ENCODE results near the gene VEGFB. TPM values are rescaled to one million over a fixed set of nuclear protein-coding genes. Genes with fewer than 3 reads are reported as not detected.
"Not testable (repeated sequence)": the region's sequence is repeated elsewhere in the genome, so short reads cannot be mapped to it uniquely, and the experiment has no call there.

The VEGFB gene
- total RNA-seq, 1 donor from 2014 or later = 46.9 TPM

DNA sequence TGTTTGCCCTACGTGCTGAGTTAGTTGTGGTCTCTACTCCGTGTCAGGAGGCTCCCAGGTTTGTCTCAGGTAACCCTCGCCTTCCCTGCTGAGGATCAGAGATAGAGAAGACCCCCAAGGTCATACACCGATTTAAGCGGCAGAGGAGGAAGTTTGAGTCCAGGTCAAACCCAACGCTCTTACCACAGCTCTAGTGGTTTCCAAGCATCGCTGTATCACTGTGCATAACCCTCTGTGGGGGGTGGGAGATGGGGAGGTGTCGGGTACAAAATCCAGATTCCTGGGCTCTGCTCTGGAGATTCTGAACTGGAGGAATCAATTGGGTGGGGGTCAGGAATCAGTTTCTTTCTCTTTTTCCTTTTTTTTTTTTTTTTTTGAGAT lies 3.4 kb upstream of the VEGFB start:
- DNase-seq (ENCODE audit: low spot score) = no peak

DNA sequence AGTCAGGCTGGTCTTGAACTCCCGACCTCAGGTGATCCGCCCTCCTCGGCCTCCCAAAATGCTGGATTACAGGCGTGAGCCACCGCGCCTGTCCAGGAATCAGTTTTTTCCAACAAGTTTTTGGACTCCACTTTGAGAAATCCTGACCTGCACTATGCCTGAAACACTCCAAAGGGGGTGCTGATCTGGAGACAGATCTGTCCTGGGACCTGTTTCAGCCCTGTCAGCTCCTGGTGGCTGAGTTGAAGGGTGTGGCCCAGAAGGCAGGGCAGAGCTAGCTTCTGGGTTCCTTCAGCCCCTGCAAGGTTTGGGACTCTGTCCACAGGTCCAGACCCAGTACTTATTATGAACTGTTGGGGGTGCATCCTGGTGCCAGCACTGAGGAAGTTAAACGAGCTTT lies 2.8 kb upstream of the VEGFB start:
- no peak for DNase-seq (ENCODE audit: low spot score)

DNA sequence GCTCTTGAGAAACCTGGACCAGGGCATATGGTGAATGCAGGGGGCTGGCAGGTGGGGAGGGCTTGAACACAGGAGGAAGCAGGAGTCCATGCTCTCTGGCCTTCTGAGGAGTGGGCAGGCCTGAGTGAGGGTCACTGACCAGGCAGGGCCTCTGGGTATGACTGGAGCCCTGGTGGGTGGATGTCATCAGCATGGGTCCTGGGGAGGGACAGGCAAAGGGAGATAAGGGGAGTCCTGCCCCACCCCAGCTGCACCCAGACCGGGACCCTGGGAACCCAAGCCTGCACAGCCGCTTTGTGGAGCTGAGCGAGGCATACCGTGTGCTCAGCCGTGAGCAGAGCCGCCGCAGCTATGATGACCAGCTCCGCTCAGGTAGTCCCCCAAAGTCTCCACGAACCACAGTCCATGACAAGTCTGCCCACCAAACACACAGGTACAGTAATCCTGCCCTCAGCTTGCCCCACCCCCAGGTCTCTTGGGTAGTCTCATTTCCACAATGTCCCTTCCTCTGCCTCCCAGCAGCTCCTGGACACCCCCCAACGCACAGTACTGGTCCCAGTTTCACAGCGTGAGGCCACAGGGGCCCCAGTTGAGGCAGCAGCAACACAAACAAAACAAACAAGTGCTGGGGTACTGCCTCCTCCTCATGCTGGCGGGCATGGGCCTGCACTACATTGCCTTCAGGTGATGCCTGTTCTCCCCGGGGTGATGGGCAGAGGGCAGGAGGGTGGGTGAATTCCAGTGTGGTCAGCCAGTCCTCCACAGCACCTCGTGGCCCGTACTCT lies 2.0 kb upstream of the VEGFB start:
- no peak for DNase-seq (ENCODE audit: low spot score)

DNA sequence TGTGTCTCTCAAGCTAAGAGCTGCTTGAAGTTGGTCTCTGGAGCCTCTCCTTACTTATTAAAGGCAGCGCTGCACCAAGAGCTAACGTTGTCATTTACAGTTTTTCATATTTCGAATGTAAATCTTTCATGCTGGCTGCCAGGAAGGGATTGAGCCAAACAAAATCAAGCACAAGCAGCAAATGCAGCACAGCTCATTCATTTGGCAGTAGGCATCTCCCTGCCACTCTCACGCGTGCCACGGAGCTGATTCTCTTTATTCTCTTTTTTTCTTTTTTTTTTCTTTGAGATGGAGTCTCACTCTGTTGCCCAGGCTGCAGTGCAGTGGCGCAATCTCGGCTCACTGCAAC lies 1.4 kb upstream of the VEGFB start:
- DNase-seq (ENCODE audit: low spot score) = no peak

DNA sequence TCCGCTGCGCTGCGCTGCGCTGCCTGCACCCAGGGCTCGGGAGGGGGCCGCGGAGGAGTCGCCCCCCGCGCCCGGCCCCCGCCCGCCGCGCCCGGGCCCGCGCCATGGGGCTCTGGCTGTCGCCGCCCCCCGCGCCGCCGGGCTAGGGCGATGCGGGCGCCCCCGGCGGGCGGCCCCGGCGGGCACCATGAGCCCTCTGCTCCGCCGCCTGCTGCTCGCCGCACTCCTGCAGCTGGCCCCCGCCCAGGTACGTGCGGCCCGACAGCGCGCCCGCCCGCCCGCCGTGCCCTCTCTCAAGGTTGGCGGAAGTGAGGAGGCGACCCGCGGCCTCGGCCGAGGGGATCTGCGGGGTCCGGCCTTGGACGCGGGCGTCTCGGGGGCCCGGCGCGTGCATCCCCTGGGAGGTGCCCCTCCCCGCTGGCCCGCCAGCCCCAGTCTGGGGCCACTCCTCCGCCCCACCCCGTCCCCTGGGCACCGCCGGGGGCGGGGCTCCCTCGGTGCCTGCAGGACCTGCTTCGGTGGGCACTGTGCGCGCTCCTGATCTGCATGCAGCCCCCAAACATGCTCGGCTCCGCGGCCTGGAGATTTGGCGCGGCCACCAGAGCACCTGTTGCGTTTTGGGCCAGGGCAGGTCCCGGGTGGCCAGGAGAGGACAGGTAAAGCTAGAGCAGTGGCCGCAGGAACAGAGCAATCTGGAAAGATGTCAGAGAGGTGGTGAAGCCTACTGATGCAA lies 429 bp downstream of the VEGFB start:
- DNase-seq (ENCODE audit: low spot score) = no peak

DNA sequence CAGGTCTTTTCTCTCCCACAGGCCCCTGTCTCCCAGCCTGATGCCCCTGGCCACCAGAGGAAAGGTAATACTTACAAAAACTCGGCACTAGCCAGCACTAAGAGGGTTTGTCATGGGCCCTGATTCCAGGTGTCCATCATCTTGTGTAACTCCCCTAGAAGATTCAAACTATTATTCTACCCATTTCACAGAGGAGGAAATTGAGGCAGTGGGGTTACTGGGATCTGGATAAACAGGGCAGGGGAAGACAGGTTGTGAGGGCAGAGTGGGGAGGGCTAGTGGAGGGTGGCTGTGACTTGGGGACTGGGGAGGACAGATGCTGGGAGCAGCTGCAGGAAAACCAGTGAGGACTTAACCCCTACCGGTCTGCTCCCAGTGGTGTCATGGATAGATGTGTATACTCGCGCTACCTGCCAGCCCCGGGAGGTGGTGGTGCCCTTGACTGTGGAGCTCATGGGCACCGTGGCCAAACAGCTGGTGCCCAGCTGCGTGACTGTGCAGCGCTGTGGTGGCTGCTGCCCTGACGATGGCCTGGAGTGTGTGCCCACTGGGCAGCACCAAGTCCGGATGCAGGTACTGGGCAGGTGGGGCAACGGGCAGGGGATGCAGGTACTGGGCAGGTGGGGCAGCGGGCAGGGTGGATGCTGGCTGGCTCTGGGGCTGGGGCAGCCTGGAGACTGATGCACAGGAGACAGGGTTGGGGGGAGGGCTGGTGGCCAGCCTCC lies 1.2 kb downstream of the VEGFB start:
- no peak for DNase-seq (ENCODE audit: low spot score)

DNA sequence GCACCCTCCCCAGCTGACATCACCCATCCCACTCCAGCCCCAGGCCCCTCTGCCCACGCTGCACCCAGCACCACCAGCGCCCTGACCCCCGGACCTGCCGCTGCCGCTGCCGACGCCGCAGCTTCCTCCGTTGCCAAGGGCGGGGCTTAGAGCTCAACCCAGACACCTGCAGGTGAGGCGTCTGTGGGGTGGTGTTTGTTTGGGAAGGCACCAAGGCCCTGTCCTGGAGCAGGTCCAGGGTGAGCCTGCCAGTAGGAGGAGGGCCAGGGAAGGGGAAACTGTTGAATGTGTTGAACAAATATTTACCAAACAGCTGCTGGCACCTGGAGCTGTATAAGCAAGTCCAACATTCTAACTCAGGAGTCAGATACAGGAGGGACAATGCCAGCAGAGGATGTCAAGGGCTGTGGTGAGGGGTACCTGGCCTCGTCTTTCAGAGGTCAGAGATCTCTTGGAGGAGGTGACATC lies 3.1 kb downstream of the VEGFB start:
- DNase-seq (ENCODE audit: low spot score) = no peak

DNA sequence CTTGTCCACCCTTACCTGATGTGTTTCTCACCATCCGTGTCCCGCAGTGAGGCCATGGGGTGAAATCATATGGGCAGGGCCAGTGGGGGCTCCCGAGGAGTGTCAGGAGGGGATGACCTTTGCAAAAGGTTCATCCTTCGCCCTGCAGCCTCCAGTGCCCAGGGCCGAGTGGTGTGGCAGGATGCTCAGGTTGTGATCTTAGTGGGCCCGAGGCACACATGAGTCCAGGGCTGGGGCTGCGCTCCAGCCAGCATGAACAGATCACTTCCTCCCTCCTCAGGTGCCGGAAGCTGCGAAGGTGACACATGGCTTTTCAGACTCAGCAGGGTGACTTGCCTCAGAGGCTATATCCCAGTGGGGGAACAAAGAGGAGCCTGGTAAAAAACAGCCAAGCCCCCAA lies 3.7 kb downstream of the VEGFB start:
- no peak for DNase-seq (ENCODE audit: low spot score)

DNA sequence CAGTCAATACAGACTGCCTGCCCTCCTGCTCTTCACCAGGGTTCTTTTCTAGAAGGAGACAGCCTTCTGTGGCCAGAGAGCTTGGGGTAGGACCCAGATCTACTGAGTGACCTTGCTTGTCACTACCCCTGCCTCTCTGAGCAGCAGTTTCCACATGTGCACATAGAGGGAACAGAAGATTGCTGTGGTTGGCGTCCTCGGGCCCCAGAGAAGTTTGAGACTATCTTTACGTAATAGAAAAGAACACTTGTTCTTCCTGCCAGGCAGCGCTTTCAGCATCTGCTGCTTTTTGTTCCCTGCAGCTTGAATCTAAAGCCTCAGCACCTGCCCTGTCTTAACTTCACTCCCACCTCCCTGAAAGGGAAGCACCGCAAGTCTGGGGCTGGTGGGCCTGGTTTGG lies 4.6 kb downstream of the VEGFB start:
- no peak for DNase-seq (ENCODE audit: low spot score)

DNA sequence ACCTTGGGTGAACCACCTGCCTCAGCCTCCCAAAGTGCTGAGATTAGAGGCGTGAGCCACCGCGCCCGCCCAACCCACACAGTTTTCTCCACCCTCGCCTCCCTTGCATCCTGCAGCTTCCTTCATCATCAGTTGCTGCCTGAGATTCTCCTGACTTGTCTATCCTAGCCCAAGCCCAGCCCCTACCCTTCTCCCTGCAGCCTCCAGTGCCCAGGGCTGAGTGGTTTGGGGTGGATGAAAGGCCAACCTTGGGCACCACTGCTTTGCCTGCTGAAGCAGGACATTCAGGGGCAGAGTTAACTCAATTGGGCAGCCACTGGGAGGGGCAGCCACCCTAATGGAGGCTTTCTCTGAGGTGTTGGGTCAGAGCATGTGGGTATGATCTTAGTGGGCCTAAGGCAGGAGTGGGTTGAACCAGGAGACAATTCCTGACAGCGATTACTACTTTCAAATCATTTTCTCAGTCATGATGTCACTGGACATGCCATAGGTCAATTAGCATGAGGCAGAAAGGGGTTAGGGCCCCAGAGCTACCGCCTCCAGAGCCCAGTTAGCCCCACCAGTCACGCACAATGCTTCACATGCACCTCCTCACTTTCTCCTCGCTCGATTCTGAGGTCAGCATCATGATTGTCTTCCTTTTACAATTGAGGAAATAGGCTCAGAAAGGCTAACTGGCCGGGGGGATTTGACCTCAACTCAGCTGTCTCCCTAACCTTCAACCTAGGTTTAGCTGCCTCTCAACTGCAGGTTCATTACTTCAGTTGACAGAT lies 5.5 kb downstream of the VEGFB start:
- DNase-seq (ENCODE audit: low spot score) = peak; percentile 42

DNA sequence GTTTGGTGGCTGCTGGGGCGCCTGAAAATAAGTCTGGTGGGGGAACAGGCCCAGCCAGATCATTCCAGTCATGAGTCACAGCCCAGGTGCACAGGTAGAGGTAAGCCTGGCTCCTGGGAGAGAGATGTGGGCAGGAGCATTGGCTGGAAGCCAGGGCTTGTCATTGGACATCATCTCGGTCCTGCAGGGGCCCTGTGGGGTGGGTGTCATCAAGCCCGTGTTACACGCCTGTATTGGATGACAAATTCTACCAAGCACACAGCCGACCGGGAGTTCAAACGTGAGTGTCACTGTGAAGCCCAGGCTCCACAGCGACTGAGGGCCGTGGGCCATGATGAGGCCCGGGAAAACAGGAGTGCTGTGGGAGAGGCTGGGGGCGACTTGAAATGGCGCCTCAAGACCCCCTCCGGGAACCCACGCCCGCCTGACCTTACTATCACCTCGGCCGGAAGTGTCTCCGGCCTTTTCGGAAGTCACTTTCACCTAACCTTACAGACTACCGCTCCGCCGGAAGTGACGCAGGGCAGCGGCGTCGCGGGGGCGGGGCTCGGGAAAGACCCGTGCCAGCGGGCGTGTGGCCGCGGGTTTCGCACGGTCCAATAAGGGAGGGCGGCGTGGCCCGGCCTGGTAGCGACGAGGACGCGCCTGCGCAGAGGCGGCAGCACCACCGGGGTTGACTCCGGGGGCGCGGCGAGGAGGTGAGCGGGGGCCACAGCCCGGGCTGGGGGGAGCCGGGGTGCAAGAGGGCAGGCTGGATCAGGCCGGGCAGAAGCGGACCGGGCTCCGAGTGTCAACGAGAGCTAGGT lies 6.3 kb downstream of the VEGFB start, which contains the start of gene FKBP2:
Gene FKBP2, plus strand, starts transcription at position 661 of the 806 bp plus-strand sequence. CDS start 1,293 bp downstream, outside the sequence.
- DNase-seq (ENCODE audit: low spot score) = peak; percentile 98

DNA sequence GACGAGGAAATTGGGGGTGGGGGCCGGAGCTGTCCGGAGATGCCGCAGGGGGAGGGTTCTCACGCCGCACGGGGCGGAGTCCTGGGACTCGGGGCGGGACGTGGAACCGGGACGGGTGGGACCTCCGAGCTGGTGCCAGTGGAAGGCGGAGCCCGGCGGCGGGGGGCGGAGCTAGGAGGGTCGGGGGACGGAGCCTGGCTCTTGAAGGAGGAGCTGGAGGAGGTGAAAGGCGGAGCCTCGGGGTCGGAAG lies 6.8 kb downstream of the VEGFB start:
- DNase-seq (ENCODE audit: low spot score) = peak; percentile 100

DNA sequence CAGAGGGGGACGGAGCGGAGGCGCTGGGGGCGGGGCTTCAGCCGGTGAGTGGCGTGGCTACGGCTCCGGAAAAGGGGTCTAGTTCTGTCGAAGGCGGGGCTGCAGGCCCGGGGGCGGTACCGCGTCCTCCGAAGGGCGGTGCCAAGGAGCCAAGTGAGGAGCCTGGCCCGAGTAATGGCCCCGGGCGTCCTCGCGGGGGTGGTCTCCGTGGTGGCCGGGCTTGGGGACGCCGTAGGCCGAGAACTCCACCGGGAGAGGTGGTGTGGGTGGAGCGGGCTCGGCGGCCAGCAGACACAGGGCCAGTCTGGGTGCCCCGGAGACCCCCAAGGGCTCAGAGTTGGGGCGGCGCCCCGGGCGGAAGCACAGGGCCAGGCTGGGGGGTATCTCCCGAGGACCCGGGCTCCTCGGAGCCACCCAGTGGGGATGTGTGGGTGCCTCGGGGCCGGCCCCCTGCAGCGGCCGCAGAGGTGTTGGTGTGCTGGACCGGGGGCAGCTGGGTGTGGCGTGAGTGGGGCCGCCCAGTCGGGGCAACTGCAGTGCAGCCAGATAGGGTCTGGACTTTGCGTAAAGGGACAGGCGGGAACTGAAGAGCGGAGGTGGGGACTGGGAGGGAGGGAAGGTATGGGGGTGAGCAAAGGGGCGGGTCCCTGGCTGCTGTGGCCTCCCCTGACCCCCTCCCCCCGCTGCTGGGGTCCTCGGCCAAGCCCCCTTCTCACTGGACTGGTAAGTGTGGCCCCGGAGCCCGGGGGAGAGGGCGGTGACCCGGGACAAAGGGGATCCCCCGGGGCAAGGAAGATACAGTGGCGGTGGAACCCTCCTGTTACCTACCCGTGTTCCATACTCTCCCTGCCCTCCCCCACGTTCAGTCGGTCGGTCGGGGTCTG lies 7.3 kb downstream of the VEGFB start:
- peak; percentile 59 for DNase-seq (ENCODE audit: low spot score)

DNA sequence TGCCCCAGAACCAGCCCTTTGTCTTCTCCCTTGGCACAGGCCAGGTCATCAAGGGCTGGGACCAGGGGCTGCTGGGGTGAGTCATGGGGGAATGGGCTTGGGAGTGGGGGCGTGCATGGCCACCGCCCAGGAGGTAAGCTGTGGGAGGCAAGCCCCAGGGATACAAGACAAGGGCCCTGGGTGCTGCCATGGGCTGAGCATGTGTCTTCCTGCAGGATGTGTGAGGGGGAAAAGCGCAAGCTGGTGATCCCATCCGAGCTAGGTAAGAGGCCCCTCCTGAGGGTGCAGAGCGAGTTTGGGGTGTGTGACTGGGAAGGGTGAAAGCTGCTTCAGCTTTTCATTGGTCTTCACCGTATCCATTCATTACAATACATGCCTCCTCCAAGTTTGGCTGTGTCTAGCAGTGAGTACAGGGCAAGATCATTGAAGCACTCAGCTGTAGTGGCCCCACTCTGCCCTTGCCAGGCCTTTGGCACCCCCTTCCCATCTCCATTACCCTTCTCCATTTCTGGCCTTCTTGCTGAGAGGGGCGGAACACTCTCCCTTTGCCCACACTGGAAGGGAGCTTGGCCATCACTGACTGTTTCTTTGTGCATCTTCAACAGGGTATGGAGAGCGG lies 9.0 kb downstream of the VEGFB start:
- DNase-seq (ENCODE audit: low spot score) = no peak

DNA sequence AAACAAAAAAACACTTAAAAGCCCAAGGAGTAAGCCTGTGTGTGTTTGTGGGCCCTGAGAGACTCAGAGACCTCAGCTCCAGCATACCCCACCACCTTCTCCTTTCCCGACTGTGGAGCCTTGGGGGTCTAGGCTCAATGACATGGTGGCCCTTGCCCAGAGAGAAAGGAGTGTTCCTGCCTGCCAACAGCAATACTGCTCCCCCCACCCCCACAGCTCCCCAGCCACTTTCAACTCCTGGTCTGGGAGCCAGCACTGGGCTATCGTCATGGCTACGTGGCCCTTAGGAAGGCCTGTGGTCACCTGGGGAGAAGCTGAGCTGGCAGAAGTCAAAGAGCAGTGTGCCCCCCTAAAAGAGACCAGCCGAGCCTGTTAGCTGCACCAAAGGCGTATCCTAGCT lies 9.7 kb downstream of the VEGFB start:
- no peak for DNase-seq (ENCODE audit: low spot score)

DNA sequence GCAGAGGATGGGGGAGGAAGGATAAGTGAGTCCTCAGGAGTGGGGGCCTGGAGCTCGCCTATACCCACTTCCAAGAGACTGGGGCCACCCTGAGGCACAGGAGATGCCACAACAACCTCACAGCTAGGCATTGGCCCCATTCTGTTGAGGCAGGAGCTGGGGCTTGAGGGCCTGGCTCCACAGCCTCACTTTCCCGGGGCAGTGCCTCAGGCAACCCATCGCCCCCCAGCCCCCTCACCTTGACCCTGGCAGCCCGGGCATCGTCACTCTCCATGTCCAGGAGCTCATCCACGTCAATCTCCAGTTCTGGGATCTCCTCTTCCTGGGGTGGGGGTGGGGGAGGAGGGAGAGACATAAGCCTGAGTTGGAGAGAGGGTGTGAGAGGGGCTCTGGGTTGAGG lies 10.6 kb downstream of the VEGFB start:
- no peak for DNase-seq (ENCODE audit: low spot score)

DNA sequence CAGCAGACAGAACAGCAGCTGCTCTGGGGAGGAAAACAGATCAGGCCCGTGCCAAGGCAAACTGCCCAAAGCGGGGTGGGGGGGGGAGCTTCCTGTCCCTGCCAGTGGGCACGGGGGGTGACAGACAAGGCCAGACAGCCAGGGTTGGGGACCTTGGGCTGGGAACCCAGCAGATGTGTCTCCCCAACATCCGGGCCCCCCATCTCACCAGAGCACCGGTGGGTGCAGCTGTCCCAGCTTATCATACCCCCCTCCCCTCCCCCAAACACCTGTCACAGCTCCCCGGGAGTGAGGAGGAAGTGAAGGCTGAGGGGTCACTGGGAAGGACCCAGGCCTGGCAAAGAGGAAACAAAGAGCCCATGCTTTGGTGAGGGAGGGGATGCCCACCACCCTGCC lies 11.0 kb downstream of the VEGFB start:
- DNase-seq (ENCODE audit: low spot score) = no peak

DNA sequence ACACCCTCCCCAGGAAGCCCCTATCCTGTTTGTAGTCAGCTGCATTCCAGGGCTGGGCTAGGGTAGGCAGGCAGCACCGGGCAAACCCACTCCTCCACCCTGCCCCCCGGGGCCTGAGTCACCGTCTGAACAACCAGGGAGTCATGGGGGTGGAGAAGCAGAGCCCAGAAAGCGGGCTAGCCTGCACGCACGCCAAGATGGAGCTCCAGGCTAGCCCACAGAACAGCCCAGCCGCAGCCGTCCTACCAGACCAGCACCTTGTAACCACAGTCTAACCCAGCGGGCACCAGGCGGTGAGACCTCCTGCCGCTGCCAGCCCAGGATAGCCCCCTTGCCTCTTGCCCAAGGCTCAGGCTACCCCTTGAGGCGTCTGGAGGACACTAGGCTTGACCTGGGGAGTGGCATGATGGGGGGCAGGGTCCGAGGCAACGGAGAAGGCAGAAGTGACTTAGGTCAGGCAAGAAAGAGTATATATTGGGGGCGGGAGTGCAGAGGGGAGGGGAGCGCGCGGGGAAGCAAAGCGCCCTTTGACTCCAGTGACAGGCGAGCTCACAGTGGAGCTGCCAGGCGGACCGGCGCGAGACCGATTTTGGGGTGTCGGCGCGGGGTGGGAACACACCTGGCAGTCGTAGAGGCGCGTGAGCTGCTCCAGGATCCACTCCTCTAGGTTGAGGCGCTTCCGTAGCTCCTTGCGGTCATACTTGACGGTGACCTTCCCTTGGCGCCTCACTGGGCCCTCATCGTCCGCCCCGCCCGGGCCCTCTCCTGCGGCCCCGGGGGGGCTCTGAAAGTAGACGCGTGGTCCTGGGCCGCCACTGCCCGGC lies 11.6 kb downstream of the VEGFB start:
- DNase-seq (ENCODE audit: low spot score) = peak; percentile 80

DNA sequence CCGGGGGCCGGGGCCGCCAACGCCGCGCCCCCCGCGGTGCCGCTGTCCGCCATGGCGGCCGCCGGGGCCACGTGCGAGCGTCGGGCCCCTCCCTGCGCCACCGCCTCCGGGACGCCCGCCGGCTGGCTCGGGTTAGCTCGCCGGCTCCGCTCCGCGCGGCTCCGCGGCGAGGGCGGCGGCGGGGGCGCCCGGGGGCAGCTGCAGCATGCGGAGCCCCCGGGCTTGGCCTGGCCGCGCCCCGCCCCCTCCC lies 12.2 kb downstream of the VEGFB start:
- not testable (repeated sequence) for DNase-seq (ENCODE audit: low spot score)
